HepG2 (cell line): ENCODE results near the gene APOA1. TPM values are rescaled to one million over a fixed set of nuclear protein-coding genes. Genes with fewer than 3 reads are reported as not detected.

Source experiments
- ARNTL ChIP-seq: sonication (generic); formaldehyde crosslinking; IDR thresholded peaks from 2 replicates; pipeline ENCODE4 v1.4.0; 2020; ENCODE audit warnings: mild to moderate bottlenecking, missing genetic modification reagents
- ATF7 ChIP-seq, 2 experiments: fragments of 450-650 bp in 1 of 2; sonication (generic) in 1 of 2; formaldehyde crosslinking in 1 of 2; IDR thresholded peaks; 2 replicates each; pipeline versions ENCODE4 v1.4.0 to v1.6.1; 2016 to 2020; ENCODE audit warnings: antibody characterized with exemption in 1 of 2, mild to moderate bottlenecking in 1 of 2, missing genetic modification reagents in 1 of 2
- GATAD1 ChIP-seq: IDR thresholded peaks from 2 replicates; pipeline ENCODE4 v1.6.1; 2016; ENCODE audit warnings: missing genetic modification reagents, missing compliant biosample characterization
- GATAD2A ChIP-seq: IDR thresholded peaks from 2 replicates; pipeline ENCODE4 v1.6.1; 2016
- JUND ChIP-seq: sonication (generic); formaldehyde crosslinking; IDR thresholded peaks from 2 replicates; pipeline ENCODE4 v1.8.0; 2022; ENCODE audit warnings: mild to moderate bottlenecking, missing genetic modification reagents
- KDM3A ChIP-seq: IDR thresholded peaks from 2 replicates; pipeline ENCODE4 v1.6.1; 2018; ENCODE audit warnings: low read depth, missing compliant biosample characterization
- MAZ ChIP-seq, 2 experiments: sonication (generic) in 1 of 2; formaldehyde crosslinking in 1 of 2; IDR thresholded peaks; 2 replicates each; pipeline versions ENCODE4 v1.5.0 to v1.6.1; 2012 to 2020; ENCODE audit warnings: low read depth in 2 of 2, mild to moderate bottlenecking in 2 of 2, borderline replicate concordance in 1 of 2, improper control_type of control experiment in 1 of 2, low read length in 1 of 2, missing genetic modification reagents in 1 of 2, moderate library complexity in 1 of 2
- MEF2D ChIP-seq: sonication (generic); formaldehyde crosslinking; IDR thresholded peaks from 2 replicates; pipeline ENCODE4 v1.5.1; 2020; ENCODE audit warnings: mild to moderate bottlenecking, missing genetic modification reagents
- MXD4 ChIP-seq: IDR thresholded peaks from 2 replicates; pipeline ENCODE4 v1.6.1; 2016; ENCODE audit warnings: mild to moderate bottlenecking, missing biosample characterization, missing genetic modification reagents
- PAWR ChIP-seq: sonication (generic); formaldehyde crosslinking; IDR thresholded peaks from 2 replicates; pipeline ENCODE4 v1.4.0; 2020; ENCODE audit warnings: missing genetic modification reagents, mild to moderate bottlenecking, borderline replicate concordance
- PHF21A ChIP-seq: sonication (generic); formaldehyde crosslinking; IDR thresholded peaks from 2 replicates; pipeline ENCODE4 v1.5.0; 2020; ENCODE audit warnings: mild to moderate bottlenecking, missing genetic modification reagents
- POLR2A ChIP-seq, 2 experiments: IDR thresholded peaks; 2 replicates each; pipeline ENCODE4 v1.6.1; 2011; ENCODE audit warnings: low read depth in 2 of 2, low read length in 2 of 2, mild to moderate bottlenecking in 1 of 2, moderate library complexity in 1 of 2; ENCODE audit not compliant: insufficient read depth in 1 of 2
- RBM39 ChIP-seq: fragments of 200-400 bp; formaldehyde crosslinking; IDR thresholded peaks from one replicate; pipeline ENCODE4 v1.6.1; 2018; ENCODE audit warnings: antibody characterized with exemption, mild to moderate bottlenecking, low read depth, low read length; ENCODE audit not compliant: poor library complexity, severe bottlenecking
- TFE3 ChIP-seq: IDR thresholded peaks from 2 replicates; pipeline ENCODE4 v1.6.1; 2016
- YY1 ChIP-seq: IDR thresholded peaks from 2 replicates; pipeline ENCODE4 v1.6.1; 2011; ENCODE audit warnings: low read length, low read depth, moderate library complexity, mild to moderate bottlenecking; ENCODE audit not compliant: insufficient read depth, insufficient replicate concordance
- ZBTB38 ChIP-seq: sonication (generic); formaldehyde crosslinking; IDR thresholded peaks from 2 replicates; pipeline ENCODE4 v1.5.1; 2020; ENCODE audit warnings: mild to moderate bottlenecking, missing genetic modification reagents
- ZBTB7A ChIP-seq: sonication (generic); formaldehyde crosslinking; IDR thresholded peaks from 2 replicates; pipeline ENCODE4 v1.8.0; 2022; ENCODE audit warnings: mild to moderate bottlenecking, missing genetic modification reagents
- ZNF225 ChIP-seq: sonication (generic); formaldehyde crosslinking; IDR thresholded peaks from 2 replicates; pipeline ENCODE4 v1.4.0; 2020; ENCODE audit warnings: mild to moderate bottlenecking, missing genetic modification reagents
- ZNF276 ChIP-seq: sonication (generic); formaldehyde crosslinking; IDR thresholded peaks from 2 replicates; pipeline ENCODE4 v1.4.0; 2020; ENCODE audit warnings: mild to moderate bottlenecking, low read depth, missing genetic modification reagents
- ZNF503 ChIP-seq: sonication (generic); formaldehyde crosslinking; IDR thresholded peaks from 2 replicates; pipeline ENCODE4 v1.4.0; 2020; ENCODE audit warnings: missing genetic modification reagents
- ZNF788 ChIP-seq: sonication (generic); formaldehyde crosslinking; IDR thresholded peaks from 2 replicates; pipeline ENCODE4 v1.5.0; 2020; ENCODE audit warnings: mild to moderate bottlenecking, missing genetic modification reagents, borderline replicate concordance
- ZSCAN9 ChIP-seq: IDR thresholded peaks from 2 replicates; pipeline ENCODE4 v1.6.1; 2016; ENCODE audit warnings: borderline replicate concordance
- polyA plus RNA-seq, 8 experiments: library from polyadenylated mRNA; depleted of rRNA in 3 of 8; stranded (reverse) in 7 of 8; unstranded in 1 of 8; fragments of >200 nt; fragmentation: Illumina TruSeq in 4 of 8; extraction: Trizol in 4 of 8; gene quantifications; 2 replicates each; pipeline versions ENCODE4 v1.2.1 to v1.2.3, GENCODE V29; 2011 to 2016; ENCODE audit warnings: low read depth in 4 of 8, missing spikeins in 1 of 8, mixed read lengths in 1 of 8; ENCODE audit not compliant: insufficient read depth in 1 of 8
- total RNA-seq, 5 experiments: library from RNA; depleted of rRNA; stranded (reverse); fragments of >200 nt; fragmentation: Illumina TruSeq; extraction: Trizol; gene quantifications; 2 replicates each; pipeline ENCODE4 v1.2.3, GENCODE V29; 2016; ENCODE audit warnings: low read depth in 1 of 5
- TF ChIP-seq, protein P1 (sequence below): sonication (generic); formaldehyde crosslinking; IDR thresholded peaks from 2 replicates; pipeline ENCODE4 v1.4.0; 2020; ENCODE audit warnings: missing genetic modification reagents

APOA1 gene
- total and polyA plus RNA-seq, 2 of the 13 experiments (the other 11 are each of a cell fraction or from before 2014, with no cell fraction given) = 1,973 to 5,485 TPM

GRCh38 chr11:116829525-116830183, 7.8 kb downstream of the APOA1 start, which contains the start of gene APOC3 (continued):
- TF ChIP-seq PAWR (no peak), POLR2A (IDR thresholded peaks at IDR 0.05; ENCODE audit: insufficient read depth in 1 of 2, low read depth in 2 of 2, low read length in 2 of 2) (peak in 1 of 2 experiments; percentile 84; a peak in 2 of 4 replicates), YY1 (peak; percentile 10), MAZ (IDR thresholded peaks at IDR 0.05; ENCODE audit: borderline replicate concordance, low read depth, low read length) (no peak; the same call in none of the 2 replicates), MAZ (CRISPR knock-in tag; IDR thresholded peaks at IDR 0.05; ENCODE audit: low read depth) (peak; percentile 57; the same call in 1 of the 2 replicates), ZNF225 (no peak), JUND (CRISPR knock-in tag) (no peak), ZSCAN9 (0 out of 2 replicates have a peak, but pooled peaks have one; percentile 15), ATF7 (IDR thresholded peaks at IDR 0.05) (no peak), ATF7 (CRISPR knock-in tag; IDR thresholded peaks at IDR 0.05) (peak; percentile 75; the same call in 1 of the 2 replicates), TFE3 (0 out of 2 replicates have a peak, but pooled peaks have one; percentile 15), KDM3A (CRISPR knock-in tag) (peak; percentile 86; the same call in 1 of the 2 replicates), ZBTB38 (peak; percentile 58; the same call in 1 of the 2 replicates), RBM39 (peak; percentile 11), MXD4 (peak; percentile 48; the same call in 1 of the 2 replicates), GATAD2A (CRISPR knock-in tag) (peak; percentile 90), GATAD1 (peak; percentile 39; the same call in 1 of the 2 replicates), PHF21A (CRISPR knock-in tag) (peak; percentile 89), ZBTB7A (peak; percentile 73), MEF2D (CRISPR knock-in tag) (peak; percentile 55; the same call in 1 of the 2 replicates), ARNTL (peak; percentile 85), ZNF788 (CRISPR knock-in tag) (peak; percentile 69; the same call in 1 of the 2 replicates), ZNF503 (CRISPR knock-in tag) (no peak), ZNF276 (CRISPR knock-in tag) (no peak)
- TF ChIP-seq, protein P1, sequence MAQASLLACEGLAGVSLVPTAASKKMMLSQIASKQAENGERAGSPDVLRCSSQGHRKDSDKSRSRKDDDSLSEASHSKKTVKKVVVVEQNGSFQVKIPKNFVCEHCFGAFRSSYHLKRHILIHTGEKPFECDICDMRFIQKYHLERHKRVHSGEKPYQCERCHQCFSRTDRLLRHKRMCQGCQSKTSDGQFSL (CRISPR knock-in tag) = 0 out of 2 replicates have a peak, but pooled peaks have one; percentile 4
